Bronchial epithelial cell (primary cell): Measurements from ENCODE around the gene MGST3. TPM values are rescaled to one million over a fixed set of nuclear protein-coding genes. Genes with fewer than 3 reads are reported as not detected.

Source experiments
- DNase-seq: peaks from one replicate; pipeline ENCODE4 v3.0.0-alpha.2; 2010; ENCODE audit warnings: low read depth
- FAIRE-seq: peaks from 2 replicates; lab custom pipeline; 2011; peaks lifted over from hg19 to GRCh38; lab: Jason Lieb, UNC
- H3K27me3 ChIP-seq: 2 replicates; pipeline ENCODE4 v1.5.1; 2011; ENCODE audit warnings: low read length; ENCODE audit not compliant: control insufficient read depth, insufficient read depth
- H3K36me3 ChIP-seq: 2 replicates; pipeline ENCODE4 v1.5.1; 2011; ENCODE audit warnings: low read length; ENCODE audit not compliant: control insufficient read depth, insufficient read depth
- H3K4me3 ChIP-seq: 2 replicates; pipeline ENCODE4 v1.5.1; 2011; ENCODE audit warnings: mild to moderate bottlenecking, low read depth, low read length, control low read depth
- CTCF ChIP-seq: IDR thresholded peaks from 2 replicates; pipeline ENCODE4 v1.5.1; 2011; ENCODE audit warnings: mild to moderate bottlenecking, moderate library complexity, low read length, control low read depth, inconsistent platforms; ENCODE audit not compliant: insufficient read depth, severe bottlenecking
- total RNA-seq: library from RNA; depleted of rRNA; stranded (reverse); fragments of >200 nt; gene quantifications from 2 replicates; pipeline ENCODE4 v1.2.1, GENCODE V29; 2014

MGST3 gene
- total RNA-seq, 1 donor from 2014 or later, result 50.3 TPM

- H3K36me3 ChIP-seq, result no peaks in the 10 kb centered on the region
- FAIRE-seq, result no peak
- DNase-seq, result peak; percentile 83
- no peaks in the 10 kb centered on the region for H3K27me3 ChIP-seq
- TF ChIP-seq CTCF, result no peak
- H3K4me3 ChIP-seq, result peak overlapping the region; percentile 54
Observed at GRCh38 chr1:165631342-165632151, 513 bp downstream of the MGST3 start.

- no peak for TF ChIP-seq CTCF
- Histone ChIP-seq H3K27me3 (no peaks in the 10 kb centered on the region), H3K36me3 (no peaks in the 10 kb centered on the region), H3K4me3 (peak overlapping the region; percentile 54)
- no peak for DNase-seq
- FAIRE-seq, result no peak
Observed at GRCh38 chr1:165632152-165632469, 1.1 kb downstream of the MGST3 start.

- Histone ChIP-seq H3K4me3 (peak overlapping the region; percentile 54), H3K27me3 (no peaks in the 10 kb centered on the region), H3K36me3 (no peaks in the 10 kb centered on the region)
- DNase-seq, result no peak
- FAIRE-seq, result no peak
- no peak for TF ChIP-seq CTCF
Observed at GRCh38 chr1:165632491-165632890, 1.5 kb downstream of the MGST3 start.

- no peak for TF ChIP-seq CTCF
- H3K27me3 ChIP-seq, result no peaks in the 10 kb centered on the region
- peak; percentile 51 for DNase-seq
- peaks cover 1% of the 10 kb centered on the region for H3K36me3 ChIP-seq
- no peak for FAIRE-seq
- H3K4me3 ChIP-seq, result no peak overlapping the region
Observed at GRCh38 chr1:165633614-165634013, 2.6 kb downstream of the MGST3 start.

GRCh38 chr1:165634154-165634921, 3.3 kb downstream of the MGST3 start:
- FAIRE-seq, result no peak
- DNase-seq, result no peak
- no peak overlapping the region for H3K4me3 ChIP-seq
- TF ChIP-seq CTCF, result no peak
- peaks cover 1% of the 10 kb centered on the region for H3K36me3 ChIP-seq
- no peaks in the 10 kb centered on the region for H3K27me3 ChIP-seq
